ENCODE measurements around the gene ACKR3.

GRCh38 chr2:236557306-236558030 lies 12.2 kb upstream of the ACKR3 start:
- no peak for TF ChIP-seq CTCF (IDR thresholded peaks at IDR 0.05; ENCODE audit: poor library complexity, severe bottlenecking)
- TF ChIP-seq POLR2AphosphoS5 (IDR thresholded peaks at IDR 0.05): no peak
- TF ChIP-seq RAD21 (conservative IDR thresholded peaks at IDR 0.05): no peak
- TF ChIP-seq TAF1 (IDR thresholded peaks at IDR 0.05; ENCODE audit: low read depth): no peak
- TF ChIP-seq EZH2 (IDR thresholded peaks at IDR 0.05; ENCODE audit: borderline replicate concordance, insufficient read depth, low read length, poor library complexity, severe bottlenecking): no peak
- no peak for TF ChIP-seq EP300 (conservative IDR thresholded peaks at IDR 0.05; ENCODE audit: poor library complexity, severe bottlenecking)
